Measurements from ENCODE around the gene SUCNR1. TPM values are rescaled to one million over a fixed set of nuclear protein-coding genes. Genes with fewer than 3 reads are reported as not detected.
"Not testable (repeated sequence)": the region's sequence is repeated elsewhere in the genome, so short reads cannot be mapped to it uniquely, and the experiment has no call there.

The SUCNR1 gene
- total RNA-seq, 2 donors from 2014 or later: 0.05 to 0.42 TPM

DNA sequence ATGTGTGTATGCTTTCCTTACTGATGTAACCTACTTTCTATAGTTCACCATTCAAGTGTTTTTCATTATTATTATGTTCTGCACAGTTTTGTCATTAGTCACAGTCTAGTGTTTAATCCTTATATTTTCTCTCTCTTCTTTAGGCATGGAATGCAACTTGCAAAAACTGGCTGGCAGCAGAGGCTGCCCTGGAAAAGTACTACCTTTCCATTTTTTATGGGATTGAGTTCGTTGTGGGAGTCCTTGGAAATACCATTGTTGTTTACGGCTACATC lies 6.9 kb downstream of the SUCNR1 start:
- intact Hi-C loops (cut with DNase I): no loop called here
- DNase-seq: no peak
- Histone ChIP-seq H3K9me3 (no peaks in the 10 kb centered on the region), H3K27me3 (no peaks in the 10 kb centered on the region), H3K9ac (ENCODE audit: low read depth in 2 of 2, low read length in 2 of 2) (no peak overlapping the region), H3K27ac (no peak overlapping the region), H3K4me1 (no peaks in the 10 kb centered on the region), H3K36me3 (no peaks in the 10 kb centered on the region), H3K4me3 (no peak overlapping the region)
- TF ChIP-seq, protein P1, sequence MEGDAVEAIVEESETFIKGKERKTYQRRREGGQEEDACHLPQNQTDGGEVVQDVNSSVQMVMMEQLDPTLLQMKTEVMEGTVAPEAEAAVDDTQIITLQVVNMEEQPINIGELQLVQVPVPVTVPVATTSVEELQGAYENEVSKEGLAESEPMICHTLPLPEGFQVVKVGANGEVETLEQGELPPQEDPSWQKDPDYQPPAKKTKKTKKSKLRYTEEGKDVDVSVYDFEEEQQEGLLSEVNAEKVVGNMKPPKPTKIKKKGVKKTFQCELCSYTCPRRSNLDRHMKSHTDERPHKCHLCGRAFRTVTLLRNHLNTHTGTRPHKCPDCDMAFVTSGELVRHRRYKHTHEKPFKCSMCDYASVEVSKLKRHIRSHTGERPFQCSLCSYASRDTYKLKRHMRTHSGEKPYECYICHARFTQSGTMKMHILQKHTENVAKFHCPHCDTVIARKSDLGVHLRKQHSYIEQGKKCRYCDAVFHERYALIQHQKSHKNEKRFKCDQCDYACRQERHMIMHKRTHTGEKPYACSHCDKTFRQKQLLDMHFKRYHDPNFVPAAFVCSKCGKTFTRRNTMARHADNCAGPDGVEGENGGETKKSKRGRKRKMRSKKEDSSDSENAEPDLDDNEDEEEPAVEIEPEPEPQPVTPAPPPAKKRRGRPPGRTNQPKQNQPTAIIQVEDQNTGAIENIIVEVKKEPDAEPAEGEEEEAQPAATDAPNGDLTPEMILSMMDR (IDR thresholded peaks at IDR 0.05): no peak

DNA sequence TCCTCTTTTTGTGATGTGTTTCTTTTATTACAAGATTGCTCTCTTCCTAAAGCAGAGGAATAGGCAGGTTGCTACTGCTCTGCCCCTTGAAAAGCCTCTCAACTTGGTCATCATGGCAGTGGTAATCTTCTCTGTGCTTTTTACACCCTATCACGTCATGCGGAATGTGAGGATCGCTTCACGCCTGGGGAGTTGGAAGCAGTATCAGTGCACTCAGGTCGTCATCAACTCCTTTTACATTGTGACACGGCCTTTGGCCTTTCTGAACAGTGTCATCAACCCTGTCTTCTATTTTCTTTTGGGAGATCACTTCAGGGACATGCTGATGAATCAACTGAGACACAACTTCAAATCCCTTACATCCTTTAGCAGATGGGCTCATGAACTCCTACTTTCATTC lies 7.7 kb downstream of the SUCNR1 start:
- H3K36me3 ChIP-seq: no peaks in the 10 kb centered on the region
- no peaks in the 10 kb centered on the region for H3K4me1 ChIP-seq
- no peak for DNase-seq
- intact Hi-C loops (cut with DNase I): no loop called here
- H3K27me3 ChIP-seq: no peaks in the 10 kb centered on the region
- H3K9ac ChIP-seq (ENCODE audit: low read depth in 2 of 2, low read length in 2 of 2): no peak overlapping the region
- no peaks in the 10 kb centered on the region for H3K9me3 ChIP-seq
- H3K4me3 ChIP-seq: no peak overlapping the region
- TF ChIP-seq, protein P1 (IDR thresholded peaks at IDR 0.05): no peak
- H3K27ac ChIP-seq: no peak overlapping the region

DNA sequence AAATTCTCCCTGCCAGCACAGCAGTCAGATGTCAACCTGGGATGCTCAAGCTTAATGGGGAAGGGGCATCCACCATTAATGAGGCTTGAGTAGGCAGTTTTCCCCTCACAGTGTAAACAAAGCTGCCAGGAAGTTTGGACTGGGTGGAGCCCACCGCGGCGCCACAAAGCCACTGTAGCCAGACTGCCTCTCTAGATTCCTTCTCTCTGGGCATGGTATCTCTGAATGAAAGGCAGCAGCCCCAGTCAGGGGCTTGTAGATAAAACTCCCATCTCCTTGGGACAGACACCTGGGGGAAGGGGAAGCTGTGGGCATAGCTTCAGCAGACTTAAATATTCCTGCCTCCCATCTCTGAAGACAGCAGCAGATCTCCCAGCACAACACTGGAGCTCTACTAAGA lies 12.0 kb downstream of the SUCNR1 start:
- intact Hi-C loops (cut with DNase I); H3K27ac ChIP-seq; H3K9ac ChIP-seq (ENCODE audit: low read depth in 2 of 2, low read length in 2 of 2): not testable (repeated sequence)

DNA sequence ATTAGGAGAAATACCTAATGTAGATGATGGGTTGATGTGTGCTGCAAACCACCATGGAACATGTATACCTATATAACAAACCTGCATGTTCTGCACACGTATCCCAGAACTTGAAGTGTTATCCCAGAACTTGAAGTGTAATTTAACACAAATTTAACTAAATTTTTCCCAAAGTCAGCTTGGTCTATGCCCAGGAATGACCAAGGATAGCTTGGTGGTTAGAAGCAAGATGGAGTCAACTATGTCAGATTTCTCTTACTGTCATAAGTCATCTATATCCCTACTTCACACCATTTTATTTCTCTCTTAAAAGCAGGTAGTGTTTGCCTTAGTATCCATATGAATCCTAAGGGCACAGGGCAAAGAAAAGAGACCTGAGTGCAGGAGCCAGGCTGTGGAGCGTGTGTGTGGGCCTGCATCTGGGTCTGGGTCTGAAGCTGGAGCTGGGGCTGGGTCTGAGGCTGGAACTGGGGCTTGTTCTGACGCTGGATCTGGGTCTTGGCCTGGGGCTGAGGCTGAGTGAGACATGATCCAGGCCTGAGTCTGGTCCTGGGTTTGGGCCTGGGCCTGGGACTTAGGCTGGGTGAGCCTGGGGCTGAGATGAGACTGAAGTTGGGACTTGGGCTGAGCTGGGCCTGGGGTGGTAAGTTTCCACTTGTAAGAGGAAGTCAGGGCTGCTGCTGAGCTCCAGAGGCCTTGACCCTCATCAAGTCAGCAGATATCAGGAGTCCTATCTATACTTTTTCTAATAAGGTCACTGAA lies 14.2 kb downstream of the SUCNR1 start:
- H3K27me3 ChIP-seq; H3K9me3 ChIP-seq; H3K4me1 ChIP-seq; DNase-seq; intact Hi-C loops (cut with DNase I); H3K27ac ChIP-seq; H3K4me3 ChIP-seq; H3K9ac ChIP-seq (ENCODE audit: low read depth in 2 of 2, low read length in 2 of 2); H3K36me3 ChIP-seq: not testable (repeated sequence)

More for the DNA sequence above, 12.0 kb downstream of the SUCNR1 start:
- not testable (repeated sequence) for DNase-seq, H3K27me3 ChIP-seq, H3K4me1 ChIP-seq, H3K4me3 ChIP-seq, H3K9me3 ChIP-seq, H3K36me3 ChIP-seq

DNA sequence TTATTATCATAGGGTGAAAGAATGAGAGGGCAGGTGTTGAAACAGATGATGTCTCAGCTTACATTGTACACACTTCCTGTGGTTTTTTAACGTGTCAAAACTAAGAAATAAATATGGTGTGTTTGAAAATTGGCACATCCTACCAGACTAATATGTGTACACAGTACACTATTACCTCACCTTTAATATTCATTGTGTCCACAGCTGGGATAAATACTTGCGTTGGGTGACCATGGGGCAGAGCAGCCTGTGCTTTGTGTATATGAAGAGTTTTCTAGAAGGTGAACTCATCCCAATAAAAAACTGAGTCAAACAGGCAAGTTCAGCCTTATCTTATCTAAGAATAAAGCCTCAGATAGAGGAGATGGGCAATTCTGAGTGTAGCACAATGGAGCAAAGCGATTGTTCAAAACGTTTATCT lies 17.3 kb downstream of the SUCNR1 start:
- Histone ChIP-seq H3K36me3 (no peaks in the 10 kb centered on the region), H3K9me3 (no peaks in the 10 kb centered on the region), H3K4me1 (no peaks in the 10 kb centered on the region), H3K9ac (ENCODE audit: low read depth in 2 of 2, low read length in 2 of 2) (no peak overlapping the region), H3K27me3 (no peaks in the 10 kb centered on the region), H3K27ac (no peak overlapping the region), H3K4me3 (no peak overlapping the region)
- intact Hi-C loops (cut with DNase I): no loop called here
- TF ChIP-seq, protein P1 (IDR thresholded peaks at IDR 0.05): no peak
- no peak for DNase-seq

DNA sequence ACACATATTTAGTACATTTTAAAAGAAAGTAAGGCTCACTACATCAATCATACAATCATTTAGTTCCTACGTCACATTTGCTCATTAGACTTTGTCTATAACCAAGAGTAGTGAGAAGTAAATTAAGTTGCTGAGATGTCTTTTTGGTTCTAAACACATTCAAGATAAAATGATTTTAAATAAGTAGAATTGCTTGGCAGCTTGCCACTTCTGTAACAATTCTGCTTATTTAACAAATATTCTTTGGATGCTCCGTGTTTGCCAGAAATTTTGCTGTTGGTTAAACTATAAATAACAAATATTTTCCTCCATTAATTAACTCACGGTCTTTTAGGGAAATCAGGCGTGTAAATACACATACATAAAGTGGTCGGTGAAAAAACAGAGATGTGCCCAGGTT lies 18.3 kb downstream of the SUCNR1 start:
- Histone ChIP-seq H3K27me3 (no peaks in the 10 kb centered on the region), H3K9me3 (no peaks in the 10 kb centered on the region), H3K4me1 (no peaks in the 10 kb centered on the region), H3K9ac (ENCODE audit: low read depth in 2 of 2, low read length in 2 of 2) (no peak overlapping the region), H3K36me3 (no peaks in the 10 kb centered on the region), H3K4me3 (no peak overlapping the region), H3K27ac (no peak overlapping the region)
- DNase-seq: no peak
- intact Hi-C loops (cut with DNase I): no loop called here
- TF ChIP-seq, protein P1 (IDR thresholded peaks at IDR 0.05): no peak

Data from colonic mucosa (tissue), 4 donors.